ENCODE measurements around the gene TIGIT.

Gene TIGIT

GRCh38 chr3:114295946-114296345 is 2.1 kb downstream of the TIGIT start:
- no peak overlapping the region for H3K4me3 ChIP-seq (ENCODE audit: low read depth, low read length)
- no peak for DNase-seq (ENCODE audit: low read depth)
- TF ChIP-seq CTCF (conservative IDR thresholded peaks at IDR 0.05; ENCODE audit: low read depth, low read length), result no peak

GRCh38 chr3:114299421-114299820 is 5.6 kb downstream of the TIGIT start:
- peak; percentile 70 for TF ChIP-seq CTCF (conservative IDR thresholded peaks at IDR 0.05; ENCODE audit: low read depth, low read length)
- H3K4me3 ChIP-seq (ENCODE audit: low read depth, low read length), result no peak overlapping the region
- peak; percentile 46 for DNase-seq (ENCODE audit: low read depth)

GRCh38 chr3:114299941-114300624 is 6.3 kb downstream of the TIGIT start:
- no peak for TF ChIP-seq CTCF (conservative IDR thresholded peaks at IDR 0.05; ENCODE audit: low read depth, low read length)
- DNase-seq (ENCODE audit: low read depth), result no peak
- no peak overlapping the region for H3K4me3 ChIP-seq (ENCODE audit: low read depth, low read length)

- DNase-seq (ENCODE audit: low read depth), result no peak
- H3K4me3 ChIP-seq (ENCODE audit: low read depth, low read length), result no peak overlapping the region
- no peak for TF ChIP-seq CTCF (conservative IDR thresholded peaks at IDR 0.05; ENCODE audit: low read depth, low read length)
Observed at GRCh38 chr3:114307222-114307830, 13.5 kb downstream of the TIGIT start.

GRCh38 chr3:114307832-114308231 is 14.0 kb downstream of the TIGIT start:
- no peak for TF ChIP-seq CTCF (conservative IDR thresholded peaks at IDR 0.05; ENCODE audit: low read depth, low read length)
- DNase-seq (ENCODE audit: low read depth), result no peak
- H3K4me3 ChIP-seq (ENCODE audit: low read depth, low read length), result no peak overlapping the region

- DNase-seq (ENCODE audit: low read depth), result no peak
- no peak overlapping the region for H3K4me3 ChIP-seq (ENCODE audit: low read depth, low read length)
- no peak for TF ChIP-seq CTCF (conservative IDR thresholded peaks at IDR 0.05; ENCODE audit: low read depth, low read length)
Observed at GRCh38 chr3:114308377-114308776, 14.5 kb downstream of the TIGIT start.

GRCh38 chr3:114308830-114309229 is 15.0 kb downstream of the TIGIT start:
- no peak for DNase-seq (ENCODE audit: low read depth)
- no peak for TF ChIP-seq CTCF (conservative IDR thresholded peaks at IDR 0.05; ENCODE audit: low read depth, low read length)
- no peak overlapping the region for H3K4me3 ChIP-seq (ENCODE audit: low read depth, low read length)

Data from choroid plexus epithelial cell (primary cell).